GM19240 (cell line): Measurements from ENCODE around the gene TEX13D.
"Not testable (repeated sequence)": the region's sequence is repeated elsewhere in the genome, so short reads cannot be mapped to it uniquely, and the experiment has no call there.

Experiments used
- DNase-seq: peaks from one replicate; pipeline ENCODE4 v3.0.0; 2011; ENCODE audit warnings: low spot score; ENCODE audit not compliant: insufficient read length

TEX13D gene

GRCh38 chrX:124332481-124333424 lies at the start of gene TEX13D:
Gene TEX13D, plus strand, starts transcription at chrX:124332660. Its CDS starts 258 bp downstream, at chrX:124332918.
- DNase-seq: no peak

- no peak for DNase-seq
Measured at GRCh38 chrX:124289443-124289842, 43.0 kb upstream of the TEX13D start.

DNA sequence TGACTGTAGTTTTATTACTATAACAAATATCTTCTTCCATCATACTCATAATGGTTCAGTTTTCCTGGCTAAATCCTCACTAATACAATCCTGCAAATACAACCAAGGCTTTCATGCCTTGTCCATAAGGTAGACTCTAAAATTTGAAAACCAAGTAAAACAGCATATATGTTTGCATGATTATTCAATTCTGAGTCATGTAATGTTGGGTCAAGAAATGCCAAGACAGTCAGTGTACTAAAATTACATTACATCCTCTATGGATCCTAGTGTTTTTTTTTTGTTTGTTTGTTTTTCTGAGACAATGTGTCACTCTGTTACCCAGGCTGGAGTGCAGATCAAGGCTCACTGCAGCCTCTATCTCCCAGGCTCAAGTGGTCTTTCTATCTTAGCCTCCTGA lies 38.6 kb upstream of the TEX13D start:
- no peak for DNase-seq

DNA sequence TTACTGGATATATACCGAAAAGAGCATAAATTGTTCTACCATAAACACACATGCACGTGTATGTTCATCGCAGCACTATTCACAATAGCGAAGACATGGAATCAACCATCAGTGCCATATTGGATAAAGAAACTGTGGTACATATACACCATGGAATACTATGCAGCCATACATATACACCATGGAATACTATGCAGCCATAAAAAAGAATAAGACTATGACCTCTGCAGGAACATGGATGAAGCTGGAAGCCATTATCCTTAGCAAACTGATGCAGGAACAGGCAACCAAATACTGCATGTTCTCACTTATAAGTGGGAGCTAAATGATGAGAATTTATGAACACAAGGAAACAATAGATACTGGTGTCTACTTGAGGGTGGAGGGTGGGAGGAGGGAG lies 33.1 kb upstream of the TEX13D start:
- DNase-seq: not testable (repeated sequence)

DNA sequence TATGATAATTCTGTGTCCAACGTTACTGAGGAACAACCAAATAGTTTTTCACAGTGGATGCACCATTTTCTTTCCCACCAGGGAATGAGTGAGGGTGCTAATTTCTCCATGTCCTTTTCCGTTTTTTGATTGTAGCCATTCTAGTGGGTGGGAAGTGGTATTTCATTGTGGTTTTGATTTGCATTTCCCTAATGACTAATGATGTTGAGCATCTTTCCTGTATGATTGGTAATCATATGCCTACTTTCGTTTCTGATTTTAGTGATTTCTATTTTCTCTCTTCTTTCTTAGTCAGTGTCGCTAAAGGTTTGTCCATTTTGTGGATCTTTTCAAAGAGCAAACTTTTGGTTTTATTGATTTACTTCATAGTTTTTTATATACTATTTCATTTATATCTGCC lies 32.1 kb upstream of the TEX13D start:
- no peak for DNase-seq

DNA sequence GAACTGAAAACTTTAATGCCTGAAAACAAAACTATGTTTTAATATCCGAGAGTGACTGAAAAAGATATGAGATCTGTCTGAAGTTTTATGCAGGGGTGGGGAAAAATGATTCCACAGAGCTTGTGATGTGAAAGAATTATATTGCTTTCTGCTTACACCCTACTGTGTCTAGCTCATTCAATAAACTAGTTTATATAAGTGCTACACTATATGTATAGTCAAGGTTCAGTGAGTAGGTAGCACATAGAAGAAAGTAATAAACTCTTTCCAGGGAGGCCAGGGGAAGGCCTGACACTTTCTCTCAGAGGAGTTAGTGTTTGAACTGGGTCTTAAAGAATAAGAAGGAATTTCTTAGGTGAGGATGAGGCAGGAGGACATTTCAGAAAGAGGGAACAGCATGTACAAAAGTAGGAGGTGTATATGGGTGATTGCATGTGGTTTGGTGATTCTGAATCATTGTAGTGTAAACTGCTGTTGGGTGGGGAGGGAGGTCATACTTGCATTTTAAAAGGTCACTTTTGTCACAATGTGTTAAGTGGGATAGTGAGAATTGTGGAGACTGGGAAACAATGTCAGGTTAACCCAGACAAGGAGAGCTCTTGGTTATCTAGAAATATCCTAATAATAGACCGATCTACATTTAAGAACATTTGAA lies 25.1 kb upstream of the TEX13D start:
- DNase-seq: no peak

GRCh38 chrX:124325732-124326131 lies 6.7 kb upstream of the TEX13D start:
- DNase-seq: no peak

DNA sequence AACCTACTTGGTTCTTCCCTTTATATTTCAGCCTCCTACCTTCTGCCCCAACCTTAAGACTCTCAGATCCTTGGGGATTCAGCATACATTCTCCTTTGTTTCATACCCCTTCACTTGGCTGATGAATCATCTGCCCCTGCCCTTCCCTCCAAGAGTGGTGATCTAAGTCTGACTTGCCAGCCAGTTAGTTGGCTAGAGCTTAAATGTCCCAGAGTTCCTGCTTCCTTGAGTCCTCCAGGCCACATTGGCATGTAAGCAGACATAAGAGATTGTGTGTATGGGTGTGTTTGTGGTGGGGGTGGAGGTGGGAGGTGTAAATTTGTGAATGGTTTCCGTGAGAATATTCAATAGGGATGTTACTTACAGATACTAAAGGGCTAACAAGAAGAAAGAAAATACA lies 3.7 kb upstream of the TEX13D start:
- DNase-seq: no peak

GRCh38 chrX:124333862-124334261 lies 1.4 kb downstream of the TEX13D start:
- DNase-seq: no peak

- not testable (repeated sequence) for DNase-seq
Measured at GRCh38 chrX:124334555-124334954, 2.1 kb downstream of the TEX13D start.

GRCh38 chrX:124335598-124335997 lies 3.1 kb downstream of the TEX13D start:
- DNase-seq: no peak

DNA sequence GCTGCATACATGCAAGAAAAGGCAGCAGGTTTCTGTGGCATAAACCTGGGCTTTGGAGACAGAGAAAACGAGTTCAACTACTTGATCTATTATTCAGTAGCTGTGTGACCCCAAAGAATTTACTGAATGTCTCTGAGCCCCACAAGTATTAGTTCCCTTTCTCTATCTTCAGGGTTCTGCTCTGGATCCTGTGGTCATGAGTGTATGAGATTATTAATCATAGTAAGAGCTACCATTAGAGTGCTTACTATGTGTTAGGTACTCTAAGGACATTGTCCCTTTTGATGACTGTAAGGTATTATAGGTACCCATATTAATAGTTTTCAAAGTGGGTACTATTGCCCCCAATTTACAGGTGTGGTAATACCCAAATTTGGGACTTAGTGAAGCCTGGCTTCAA lies 5.5 kb downstream of the TEX13D start:
- no peak for DNase-seq

DNA sequence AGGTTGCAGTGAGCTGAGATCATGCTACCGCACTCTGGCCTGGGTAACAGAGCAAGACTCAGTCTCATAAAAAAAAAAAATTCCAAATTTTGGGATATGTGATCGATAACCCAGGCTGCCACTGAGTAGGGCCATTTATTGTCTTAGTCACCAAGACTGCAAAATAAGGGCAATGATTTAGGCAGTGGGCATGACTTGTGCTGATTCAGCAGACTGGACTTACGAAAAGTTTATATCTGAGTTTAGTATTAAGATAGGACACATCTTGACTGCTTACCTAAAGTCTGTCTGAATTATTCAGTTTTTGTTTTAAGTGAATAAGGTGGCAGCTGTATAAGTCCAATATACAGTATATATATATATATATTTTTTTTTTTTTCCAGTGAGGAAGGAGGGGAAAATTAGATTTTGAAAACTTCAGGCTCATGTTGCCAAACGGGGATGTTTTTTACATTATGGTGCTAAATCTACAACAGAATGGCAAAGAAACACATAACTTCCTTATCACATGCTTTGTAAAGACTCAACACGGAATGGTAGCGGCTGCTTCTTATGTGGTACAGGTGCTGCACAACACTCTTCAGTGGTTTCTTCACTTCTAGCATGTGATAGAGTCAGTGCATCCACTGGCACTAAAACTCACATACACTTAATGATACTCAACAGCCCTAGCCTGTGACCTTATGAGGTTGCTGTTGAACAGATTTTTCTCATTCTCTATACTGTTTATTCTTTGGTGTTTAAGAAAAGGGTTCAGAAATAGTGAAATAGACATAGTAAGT lies 6.5 kb downstream of the TEX13D start:
- DNase-seq: no peak

DNA sequence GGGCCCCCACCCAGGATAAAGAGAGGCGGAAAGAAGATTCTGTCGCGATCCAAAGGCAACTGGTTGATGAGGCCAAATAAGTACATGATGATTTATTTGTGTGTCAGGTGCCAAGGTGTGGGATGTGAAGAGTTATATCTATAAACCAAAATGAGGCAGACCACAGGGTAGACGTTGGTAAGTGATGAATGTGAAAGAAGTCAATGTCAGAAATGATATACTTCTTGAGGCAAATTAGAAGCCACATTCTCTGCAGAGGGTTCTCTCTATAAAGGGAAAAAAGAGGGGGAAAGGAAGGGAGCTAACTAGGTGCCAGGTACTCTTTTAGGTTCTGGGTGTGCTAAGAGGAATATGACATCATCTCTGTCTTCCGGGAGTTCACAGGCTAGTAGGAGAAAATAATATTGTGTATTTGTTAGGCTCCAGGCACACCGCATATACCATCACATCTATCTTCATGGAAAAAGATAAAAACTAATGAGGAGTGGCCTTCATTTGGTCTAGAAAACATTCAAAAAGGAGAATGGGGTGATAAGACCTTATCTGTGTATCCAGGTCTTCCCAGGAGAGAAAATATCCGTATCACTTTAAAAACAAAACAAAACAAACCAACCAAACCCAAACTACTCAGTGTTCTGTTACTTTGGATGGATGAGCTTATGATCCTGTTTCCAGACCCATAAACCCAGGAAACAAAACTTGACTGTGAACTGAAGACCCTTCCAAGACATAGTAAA lies 9.1 kb downstream of the TEX13D start:
- DNase-seq: no peak

DNA sequence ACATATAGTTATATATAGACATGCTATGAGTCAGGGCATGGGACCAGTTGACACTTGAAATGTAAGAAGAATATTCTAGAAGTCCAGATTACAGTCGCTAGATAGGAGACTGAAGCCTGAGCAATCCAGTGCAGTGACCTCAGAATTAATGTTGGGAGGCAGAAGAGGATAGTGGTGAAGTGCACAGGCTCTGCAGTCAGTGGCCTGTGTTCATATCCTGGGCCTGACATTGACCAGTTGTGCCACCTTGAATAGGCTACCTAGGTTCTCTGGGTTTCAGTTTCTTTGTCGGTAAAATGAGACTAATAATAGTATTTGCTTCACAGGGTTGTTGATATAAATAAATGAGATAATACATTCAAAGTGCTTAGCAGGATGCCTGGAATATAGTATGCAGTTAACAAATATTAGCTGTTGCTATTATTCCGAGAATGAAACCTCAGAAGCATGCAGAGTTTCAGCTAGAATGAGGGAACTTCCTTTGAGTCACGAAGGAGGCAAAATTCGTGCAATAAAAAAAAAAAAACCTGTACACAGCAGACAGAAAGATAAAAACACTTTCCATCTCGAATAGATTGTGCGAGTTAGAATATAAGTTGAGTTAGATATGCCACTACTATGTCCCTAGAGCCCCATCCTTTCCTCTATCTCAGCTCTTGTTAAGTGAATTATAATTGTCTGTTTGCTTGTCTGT lies 9.9 kb downstream of the TEX13D start:
- no peak for DNase-seq

GRCh38 chrX:124343016-124343415 lies 10.6 kb downstream of the TEX13D start:
- no peak for DNase-seq

GRCh38 chrX:124344246-124344645 lies 11.8 kb downstream of the TEX13D start:
- no peak for DNase-seq

GRCh38 chrX:124346117-124346876 lies 13.8 kb downstream of the TEX13D start, which contains the start of gene SH2D1A:
Gene SH2D1A, plus strand, starts transcription at chrX:124346563. Its CDS starts 80 bp downstream, at chrX:124346643.
- DNase-seq: no peak

DNA sequence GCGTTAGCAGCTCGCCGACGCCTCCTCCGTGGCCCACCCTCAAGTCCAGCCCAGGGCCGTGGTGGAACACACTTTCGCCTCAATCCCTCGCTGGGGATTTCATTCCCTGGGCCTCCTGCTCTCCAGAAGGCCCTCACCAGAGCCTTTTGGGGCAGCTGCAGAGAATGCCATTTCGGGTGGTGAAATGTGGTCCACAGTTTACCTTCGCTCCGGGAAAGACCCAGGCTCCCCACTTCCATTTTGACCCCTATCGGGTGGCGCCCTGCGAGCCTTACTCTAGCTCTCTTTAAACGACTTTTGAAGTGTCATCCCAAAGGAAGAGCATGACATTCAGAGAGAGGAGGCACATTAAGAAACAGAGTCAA lies 14.4 kb downstream of the TEX13D start:
- no peak for DNase-seq

DNA sequence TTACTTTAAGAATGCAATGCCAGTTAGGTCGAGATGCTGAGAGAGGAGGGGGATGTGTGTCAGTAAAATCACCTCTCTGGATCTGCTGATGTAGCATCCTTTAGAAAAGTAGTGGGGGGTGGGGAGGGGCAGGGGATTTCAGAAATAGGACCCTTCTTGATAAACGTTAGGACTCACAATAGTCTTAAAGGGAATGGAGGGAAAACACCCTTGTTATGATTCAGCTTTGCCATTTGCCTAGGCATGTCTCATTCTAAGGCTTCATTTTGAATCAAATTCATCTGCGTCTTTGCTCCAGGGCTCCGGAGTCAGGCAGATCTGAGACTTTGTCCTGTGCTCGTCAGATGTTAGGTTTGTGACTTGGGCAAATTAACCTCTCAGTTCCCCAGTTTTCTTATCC lies 14.8 kb downstream of the TEX13D start:
- no peak for DNase-seq
